Esophagus squamous epithelium (tissue), 5 donors: Measurements from ENCODE around the gene KANSL1L. TPM values are rescaled to one million over a fixed set of nuclear protein-coding genes. Genes with fewer than 3 reads are reported as not detected.

ENCODE experiments used
- DNase-seq: peaks from one replicate; lab custom pipeline; 2025; lab: John Stamatoyannopoulos, UW
- H3K27ac ChIP-seq, 4 donors: fragments of 200-600 bp; sonication (generic); one replicate each; pipeline ENCODE4 v1.5.1; 2016 to 2019; ENCODE audit warnings: mild to moderate bottlenecking in 1 of 4
- H3K27me3 ChIP-seq, 4 donors: fragments of 200-600 bp; sonication (generic); 1 replicate in 3 of 4; 2 replicates in 1 of 4; pipeline versions ENCODE4 v1.5.1 to v1.6.0; 2017 to 2021; ENCODE audit warnings: antibody characterized with exemption in 1 of 4
- H3K36me3 ChIP-seq, 3 donors: fragments of 200-600 bp; sonication (generic); one replicate each; pipeline ENCODE4 v1.5.1; 2016 to 2019
- H3K4me1 ChIP-seq, 3 donors: fragments of 200-600 bp; sonication (generic); one replicate each; pipeline ENCODE4 v1.5.1; 2017 to 2019
- H3K4me3 ChIP-seq, 4 donors: fragments of 200-600 bp; sonication (generic); 1 replicate in 3 of 4; 2 replicates in 1 of 4; pipeline ENCODE4 v1.5.1; 2016 to 2019; ENCODE audit warnings: mild to moderate bottlenecking in 2 of 4, moderate library complexity in 1 of 4
- H3K9me3 ChIP-seq, 3 donors: fragments of 200-600 bp; sonication (generic); one replicate each; pipeline ENCODE4 v1.5.1; 2016 to 2019
- POLR2A ChIP-seq, 4 donors: fragments of 450-650 bp; IDR thresholded peaks; one replicate each; pipeline ENCODE4 v1.6.1; 2017; ENCODE audit warnings: antibody characterized with exemption in 4 of 4, mild to moderate bottlenecking in 4 of 4, moderate library complexity in 3 of 4
- WGBS, 2 donors: methylation state at CpG; one replicate each; pipeline ENCODE4 v1.1.5; 2018; 5-methylcytosine and 5-hydroxymethylcytosine counted together
- intact Hi-C: fragments of 100-400 bp; cut with DNase I; formaldehyde crosslinking; loops from one replicate; pipeline ENCODE4 v1.15.0; 2022
- total RNA-seq, 4 donors: library from RNA; depleted of rRNA; stranded (reverse); fragments of >200 nt; gene quantifications; one replicate each; pipeline ENCODE4 v1.1.0, GENCODE V29; 2016
- TF ChIP-seq, protein P1 (sequence below), 6 experiments: fragments of 450-650 bp in 4 of 6; fragments of 200-600 bp in 2 of 6; sonication (generic) in 2 of 6; IDR thresholded peaks; one replicate each; pipeline ENCODE4 v1.5.1; 2016 to 2019; ENCODE audit warnings: antibody characterized with exemption in 6 of 6, mild to moderate bottlenecking in 4 of 6, moderate library complexity in 4 of 6
- donor health status: DM: yes; HTN: yes; CAD: no.

The KANSL1L gene
- total RNA-seq, 4 donors from 2014 or later: 9.1 to 21.7 (median 13.6) TPM

DNA sequence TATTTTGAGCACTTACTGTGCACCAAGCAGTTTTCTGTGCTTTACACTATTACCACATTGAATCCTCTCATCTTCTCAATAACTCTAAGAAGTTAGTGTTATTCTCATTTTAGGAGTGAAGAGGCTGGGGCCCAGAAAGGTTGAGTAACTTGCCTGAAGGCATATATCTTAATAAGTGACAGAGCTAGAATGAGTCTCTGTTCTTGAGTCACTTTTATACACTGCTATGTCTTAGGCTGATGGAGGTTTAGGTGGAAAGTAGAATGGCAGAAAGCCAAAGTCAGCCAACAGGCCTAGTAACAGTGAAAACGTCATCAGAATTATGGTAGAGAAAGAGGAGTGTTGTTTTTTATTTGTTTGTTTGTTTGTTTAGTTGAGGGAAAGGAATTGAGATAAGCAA, 196.6 kb downstream of the KANSL1L start:
- intact Hi-C loops: no loop called here
- no peaks in the 10 kb centered on the region for H3K36me3 ChIP-seq
- 6 to 33% methylated on average over 1 of the region's 1 CpG for WGBS, 2 donors
- TF ChIP-seq, protein P1, sequence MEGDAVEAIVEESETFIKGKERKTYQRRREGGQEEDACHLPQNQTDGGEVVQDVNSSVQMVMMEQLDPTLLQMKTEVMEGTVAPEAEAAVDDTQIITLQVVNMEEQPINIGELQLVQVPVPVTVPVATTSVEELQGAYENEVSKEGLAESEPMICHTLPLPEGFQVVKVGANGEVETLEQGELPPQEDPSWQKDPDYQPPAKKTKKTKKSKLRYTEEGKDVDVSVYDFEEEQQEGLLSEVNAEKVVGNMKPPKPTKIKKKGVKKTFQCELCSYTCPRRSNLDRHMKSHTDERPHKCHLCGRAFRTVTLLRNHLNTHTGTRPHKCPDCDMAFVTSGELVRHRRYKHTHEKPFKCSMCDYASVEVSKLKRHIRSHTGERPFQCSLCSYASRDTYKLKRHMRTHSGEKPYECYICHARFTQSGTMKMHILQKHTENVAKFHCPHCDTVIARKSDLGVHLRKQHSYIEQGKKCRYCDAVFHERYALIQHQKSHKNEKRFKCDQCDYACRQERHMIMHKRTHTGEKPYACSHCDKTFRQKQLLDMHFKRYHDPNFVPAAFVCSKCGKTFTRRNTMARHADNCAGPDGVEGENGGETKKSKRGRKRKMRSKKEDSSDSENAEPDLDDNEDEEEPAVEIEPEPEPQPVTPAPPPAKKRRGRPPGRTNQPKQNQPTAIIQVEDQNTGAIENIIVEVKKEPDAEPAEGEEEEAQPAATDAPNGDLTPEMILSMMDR (IDR thresholded peaks at IDR 0.05): no peak
- no peak for TF ChIP-seq POLR2A (IDR thresholded peaks at IDR 0.05)
- H3K27ac ChIP-seq: no peak overlapping the region
- H3K9me3 ChIP-seq: no peaks in the 10 kb centered on the region
- peaks cover 0 to 8% (median 0%) of the 10 kb centered on the region in 4 donors for H3K27me3 ChIP-seq
- H3K4me1 ChIP-seq: no peaks in the 10 kb centered on the region
- no peak overlapping the region for H3K4me3 ChIP-seq
- no peak for DNase-seq

DNA sequence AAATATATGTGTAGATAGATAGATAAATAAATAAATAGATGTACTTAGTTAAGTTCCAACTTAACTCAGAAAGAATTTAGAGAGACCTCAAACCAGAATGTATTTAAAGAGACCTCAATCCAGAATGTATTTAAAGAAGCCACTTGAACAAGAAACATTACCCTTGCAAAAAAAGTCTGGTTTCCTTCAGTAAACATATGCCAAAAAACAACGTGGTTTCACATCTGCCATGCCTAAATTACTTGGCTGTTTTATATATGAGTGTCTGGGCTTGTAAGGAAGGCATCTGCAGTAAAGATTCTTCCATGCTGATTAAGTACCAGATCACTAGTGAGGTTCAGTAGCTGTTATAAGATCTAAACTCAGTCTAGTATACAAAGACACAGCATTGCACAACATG, 197.9 kb downstream of the KANSL1L start:
- 0% methylated on average over 1 of the region's 1 CpG for WGBS, 2 donors
- Histone ChIP-seq H3K27me3 (peaks cover 0 to 8% (median 0%) of the 10 kb centered on the region in 4 donors), H3K27ac (no peak overlapping the region), H3K4me3 (no peak overlapping the region), H3K4me1 (no peaks in the 10 kb centered on the region), H3K9me3 (no peaks in the 10 kb centered on the region), H3K36me3 (no peaks in the 10 kb centered on the region)
- intact Hi-C loops: no loop called here
- DNase-seq: no peak
- TF ChIP-seq POLR2A (IDR thresholded peaks at IDR 0.05): no peak
- TF ChIP-seq, protein P1 (IDR thresholded peaks at IDR 0.05): no peak

Other genes starting within 250 kb of the KANSL1L start
- 100 to 1,000 TPM in 1 of 4 donors, 10 to 100 TPM in 3; 31.0 to 105 (median 55.5) TPM for gene RPE, start 168.8 kb downstream of the KANSL1L start, total RNA-seq
- 1 to 10 TPM in 2 of 4 donors, under 1 TPM in 2; 0.44 to 1.6 (median 0.95) TPM for gene ACADL, start 54.0 kb upstream of the KANSL1L start, total RNA-seq
- not detected for gene MYL1, start 143.8 kb upstream of the KANSL1L start, total RNA-seq